Hepatocyte (in vitro differentiated cells): Measurements from ENCODE around the gene NPAS3. TPM values are rescaled to one million over a fixed set of nuclear protein-coding genes. Genes with fewer than 3 reads are reported as not detected.

Experiments used
- DNase-seq: peaks from one replicate; pipeline ENCODE4 v3.0.0-alpha.2; 2016; ENCODE audit warnings: low spot score
- H2AFZ ChIP-seq: fragments of 200-600 bp; sonication (generic); 2 replicates; pipeline ENCODE4 v1.6.0; 2016; ENCODE audit warnings: antibody characterized with exemption, mild to moderate bottlenecking
- H3K27ac ChIP-seq: fragments of 200-600 bp; sonication (generic); 2 replicates; pipeline ENCODE4 v1.5.1; 2016; ENCODE audit warnings: mild to moderate bottlenecking
- H3K27me3 ChIP-seq: fragments of 200-600 bp; sonication (generic); 2 replicates; pipeline ENCODE4 v1.6.1; 2016
- H3K36me3 ChIP-seq: fragments of 200-600 bp; sonication (generic); replicated peaks from 2 replicates; pipeline ENCODE4 v1.5.1; 2016; ENCODE audit warnings: low read depth; ENCODE audit not compliant: insufficient read depth
- H3K4me1 ChIP-seq: fragments of 200-600 bp; sonication (generic); 2 replicates; pipeline ENCODE4 v1.5.1; 2016; ENCODE audit warnings: mild to moderate bottlenecking, moderate library complexity; ENCODE audit not compliant: insufficient read depth
- H3K4me2 ChIP-seq: fragments of 200-600 bp; sonication (generic); 2 replicates; pipeline ENCODE4 v1.6.0; 2016
- H3K4me3 ChIP-seq: fragments of 200-600 bp; sonication (generic); 2 replicates; pipeline ENCODE4 v1.5.1; 2016; ENCODE audit warnings: mild to moderate bottlenecking
- H3K79me2 ChIP-seq: fragments of 200-600 bp; sonication (generic); 2 replicates; pipeline ENCODE4 v1.6.0; 2017; ENCODE audit warnings: mild to moderate bottlenecking
- H3K9me2 ChIP-seq: fragments of 200-600 bp; sonication (generic); replicated peaks from 2 replicates; pipeline ENCODE4 v1.6.0; 2017; ENCODE audit warnings: mild to moderate bottlenecking; ENCODE audit not compliant: insufficient read depth
- H3K9me3 ChIP-seq: fragments of 200-600 bp; sonication (generic); 2 replicates; pipeline ENCODE4 v1.5.1; 2016; ENCODE audit warnings: low read depth, mild to moderate bottlenecking
- H4K20me1 ChIP-seq: fragments of 200-600 bp; sonication (generic); 2 replicates; pipeline ENCODE4 v1.6.0; 2016; ENCODE audit warnings: mild to moderate bottlenecking; ENCODE audit not compliant: insufficient read depth, poor library complexity, severe bottlenecking
- EZH2 ChIP-seq: fragments of 200-600 bp; sonication (generic); IDR thresholded peaks from 2 replicates; pipeline ENCODE4 v1.6.1; 2016; ENCODE audit warnings: antibody characterized with exemption, mild to moderate bottlenecking, borderline replicate concordance
- EZH2phosphoT487 ChIP-seq: fragments of 200-600 bp; sonication (generic); IDR thresholded peaks from one replicate; pipeline ENCODE4 v1.6.1; 2018; ENCODE audit warnings: antibody characterized with exemption, mild to moderate bottlenecking, low read depth, moderate library complexity; ENCODE audit not compliant: unreplicated experiment, severe bottlenecking
- WGBS: methylation state at CpG from one replicate; pipeline ENCODE4 v1.1.6; 2016; ENCODE audit warnings: low lambda C conversion rate; ENCODE audit errors: missing lambda C conversion rate; 5-methylcytosine and 5-hydroxymethylcytosine counted together
- polyA plus RNA-seq: library from polyadenylated mRNA; unstranded; fragments of >200 nt; fragmentation: Nextera tagmentation; extraction: Ambion mirVana; gene quantifications from 2 replicates; pipeline ENCODE4 v1.2.1, GENCODE V29; 2016
- total RNA-seq: library from RNA; depleted of rRNA; stranded (reverse); fragments of >200 nt; gene quantifications from 2 replicates; pipeline ENCODE4 v1.2.3, GENCODE V29; 2014
- TF ChIP-seq, protein P1 (sequence below): fragments of 200-600 bp; sonication (generic); IDR thresholded peaks from 2 replicates; pipeline ENCODE4 v1.5.1; 2016; ENCODE audit warnings: antibody characterized with exemption, mild to moderate bottlenecking; ENCODE audit not compliant: poor library complexity

The NPAS3 gene
- total and polyA plus RNA-seq, 2 experiments from 2014 or later, result 0.11 to 1.1 TPM

GRCh38 chr14:33332497-33332896, 393.8 kb downstream of the NPAS3 start:
- Histone ChIP-seq H3K4me3 (no peak overlapping the region), H3K4me2 (no peak overlapping the region), H3K9me2 (peaks cover 4% of the 10 kb centered on the region), H3K36me3 (no peaks in the 10 kb centered on the region), H3K4me1 (no peaks in the 10 kb centered on the region), H3K27ac (no peak overlapping the region), H4K20me1 (no peaks in the 10 kb centered on the region), H2AFZ (no peak overlapping the region), H3K27me3 (no peaks in the 10 kb centered on the region), H3K79me2 (no peaks in the 10 kb centered on the region), H3K9me3 (no peaks in the 10 kb centered on the region)
- DNase-seq, result no peak
- WGBS, result 91% methylated on average over 6 of the region's 6 CpGs
- no peak for TF ChIP-seq EZH2phosphoT487
- TF ChIP-seq, protein P1, sequence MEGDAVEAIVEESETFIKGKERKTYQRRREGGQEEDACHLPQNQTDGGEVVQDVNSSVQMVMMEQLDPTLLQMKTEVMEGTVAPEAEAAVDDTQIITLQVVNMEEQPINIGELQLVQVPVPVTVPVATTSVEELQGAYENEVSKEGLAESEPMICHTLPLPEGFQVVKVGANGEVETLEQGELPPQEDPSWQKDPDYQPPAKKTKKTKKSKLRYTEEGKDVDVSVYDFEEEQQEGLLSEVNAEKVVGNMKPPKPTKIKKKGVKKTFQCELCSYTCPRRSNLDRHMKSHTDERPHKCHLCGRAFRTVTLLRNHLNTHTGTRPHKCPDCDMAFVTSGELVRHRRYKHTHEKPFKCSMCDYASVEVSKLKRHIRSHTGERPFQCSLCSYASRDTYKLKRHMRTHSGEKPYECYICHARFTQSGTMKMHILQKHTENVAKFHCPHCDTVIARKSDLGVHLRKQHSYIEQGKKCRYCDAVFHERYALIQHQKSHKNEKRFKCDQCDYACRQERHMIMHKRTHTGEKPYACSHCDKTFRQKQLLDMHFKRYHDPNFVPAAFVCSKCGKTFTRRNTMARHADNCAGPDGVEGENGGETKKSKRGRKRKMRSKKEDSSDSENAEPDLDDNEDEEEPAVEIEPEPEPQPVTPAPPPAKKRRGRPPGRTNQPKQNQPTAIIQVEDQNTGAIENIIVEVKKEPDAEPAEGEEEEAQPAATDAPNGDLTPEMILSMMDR, result no peak
- TF ChIP-seq EZH2, result no peak

- no peak for DNase-seq
- TF ChIP-seq, protein P1, result no peak
- TF ChIP-seq EZH2 (no peak), EZH2phosphoT487 (no peak)
- H3K4me1 ChIP-seq, result no peaks in the 10 kb centered on the region
- H3K36me3 ChIP-seq, result no peaks in the 10 kb centered on the region
- H2AFZ ChIP-seq, result no peak overlapping the region
- no peak overlapping the region for H3K4me2 ChIP-seq
- H4K20me1 ChIP-seq, result no peaks in the 10 kb centered on the region
- H3K27me3 ChIP-seq, result no peaks in the 10 kb centered on the region
- H3K9me3 ChIP-seq, result no peaks in the 10 kb centered on the region
- no peak overlapping the region for H3K27ac ChIP-seq
- WGBS, result 45% methylated on average over 4 of the region's 4 CpGs
- H3K79me2 ChIP-seq, result no peaks in the 10 kb centered on the region
- peaks cover 4% of the 10 kb centered on the region for H3K9me2 ChIP-seq
- H3K4me3 ChIP-seq, result no peak overlapping the region
These were observed 396.7 kb downstream of the NPAS3 start for GRCh38 chr14:33335366-33335765.

GRCh38 chr14:33342299-33342974, 403.8 kb downstream of the NPAS3 start:
- Histone ChIP-seq H3K27ac (no peak overlapping the region), H3K4me2 (no peak overlapping the region), H3K9me2 (no peaks in the 10 kb centered on the region), H3K27me3 (peaks cover 4% of the 10 kb centered on the region), H3K36me3 (no peaks in the 10 kb centered on the region), H4K20me1 (no peaks in the 10 kb centered on the region), H3K4me1 (no peaks in the 10 kb centered on the region), H3K4me3 (no peak overlapping the region), H2AFZ (no peak overlapping the region), H3K9me3 (no peaks in the 10 kb centered on the region), H3K79me2 (no peaks in the 10 kb centered on the region)
- DNase-seq, result no peak
- WGBS, result 64% methylated on average over 3 of the region's 3 CpGs
- TF ChIP-seq EZH2phosphoT487, result no peak
- TF ChIP-seq EZH2, result no peak
- TF ChIP-seq, protein P1, result no peak
